Astrocyte (in vitro differentiated cells and primary cell): Measurements from ENCODE around the gene DUS3L. TPM values are rescaled to one million over a fixed set of nuclear protein-coding genes. Genes with fewer than 3 reads are reported as not detected.

ENCODE experiments used
- DNase-seq: peaks from one replicate; pipeline ENCODE4 v3.0.0-alpha.2; 2010; ENCODE audit warnings: low read depth
- FAIRE-seq: peaks from 2 replicates; lab custom pipeline; 2011; peaks lifted over from hg19 to GRCh38; lab: Jason Lieb, UNC
- H2AFZ ChIP-seq: 2 replicates; pipeline ENCODE4 v1.6.0; 2012; ENCODE audit warnings: low read depth, low read length, inconsistent platforms
- H3K27ac ChIP-seq: 2 replicates; pipeline ENCODE4 v1.5.1; 2011; ENCODE audit warnings: low read depth, low read length, inconsistent platforms
- H3K27me3 ChIP-seq: 2 replicates; pipeline ENCODE4 v1.6.0; 2011; ENCODE audit warnings: low read length, inconsistent platforms; ENCODE audit not compliant: insufficient read depth
- H3K36me3 ChIP-seq: 2 replicates; pipeline ENCODE4 v1.5.1; 2011; ENCODE audit warnings: low read length, inconsistent platforms; ENCODE audit not compliant: insufficient read depth
- H3K4me1 ChIP-seq: 2 replicates; pipeline ENCODE4 v1.5.1; 2011; ENCODE audit warnings: low read length, inconsistent platforms; ENCODE audit not compliant: insufficient read depth
- H3K4me2 ChIP-seq: 2 replicates; pipeline ENCODE4 v1.6.0; 2012; ENCODE audit warnings: low read length, inconsistent platforms
- H3K4me3 ChIP-seq: 2 replicates; pipeline ENCODE4 v1.5.1; 2011; ENCODE audit warnings: low read depth, mild to moderate bottlenecking, low read length, inconsistent platforms; ENCODE audit not compliant: insufficient read depth
- H3K79me2 ChIP-seq: 2 replicates; pipeline ENCODE4 v1.6.0; 2012; ENCODE audit warnings: mild to moderate bottlenecking, low read length, inconsistent platforms; ENCODE audit not compliant: insufficient read depth
- H3K9ac ChIP-seq: 2 replicates; pipeline ENCODE4 v1.6.0; 2012; ENCODE audit warnings: mild to moderate bottlenecking, low read length, inconsistent platforms
- H3K9me3 ChIP-seq: 2 replicates; pipeline ENCODE4 v1.5.1; 2012; ENCODE audit warnings: low read depth, mild to moderate bottlenecking, low read length, inconsistent platforms; ENCODE audit not compliant: insufficient read depth
- H4K20me1 ChIP-seq: 2 replicates; pipeline ENCODE4 v1.6.0; 2012; ENCODE audit warnings: low read length, inconsistent platforms; ENCODE audit not compliant: insufficient read depth
- H3K27ac Mint-ChIP-seq: one replicate; pipeline ENCODE4 v1.8.0; 2021; ENCODE audit warnings: mild to moderate bottlenecking, mixed read lengths; ENCODE audit not compliant: unreplicated experiment
- H3K27me3 Mint-ChIP-seq: one replicate; pipeline ENCODE4 v1.8.0; 2021; ENCODE audit warnings: low read depth, mixed read lengths; ENCODE audit not compliant: unreplicated experiment
- H3K36me3 Mint-ChIP-seq: one replicate; pipeline ENCODE4 v1.8.0; 2021; ENCODE audit warnings: low read depth, mixed read lengths; ENCODE audit not compliant: unreplicated experiment
- H3K4me1 Mint-ChIP-seq: one replicate; pipeline ENCODE4 v1.8.0; 2021; ENCODE audit warnings: low read depth, mixed read lengths; ENCODE audit not compliant: unreplicated experiment
- H3K4me3 Mint-ChIP-seq: one replicate; pipeline ENCODE4 v1.8.0; 2021; ENCODE audit warnings: mild to moderate bottlenecking, moderate library complexity, mixed read lengths; ENCODE audit not compliant: unreplicated experiment
- H3K9me3 Mint-ChIP-seq: one replicate; pipeline ENCODE4 v1.8.0; 2021; ENCODE audit warnings: mild to moderate bottlenecking, mixed read lengths; ENCODE audit not compliant: unreplicated experiment
- CTCF ChIP-seq: IDR thresholded peaks from 2 replicates; pipeline ENCODE4 v1.5.1; 2011; ENCODE audit warnings: low read depth, mild to moderate bottlenecking, inconsistent platforms, low read length, moderate library complexity; ENCODE audit not compliant: insufficient read depth
- EZH2 ChIP-seq: IDR thresholded peaks from 2 replicates; pipeline ENCODE4 v1.6.1; 2012; ENCODE audit warnings: mild to moderate bottlenecking, low read length, inconsistent platforms; ENCODE audit not compliant: insufficient read depth
- total RNA-seq: library from RNA; stranded (reverse); gene quantifications from 2 replicates; pipeline ENCODE4 v1.2.1, GENCODE V29; 2021

DUS3L gene
- total RNA-seq, 1 donor from 2014 or later, result 18.4 TPM

- H3K79me2 ChIP-seq, result no peaks in the 10 kb centered on the region
- no peaks in the 10 kb centered on the region for H3K36me3 ChIP-seq
- H3K4me3 ChIP-seq, result no peak overlapping the region
- Mint-ChIP-seq H3K27ac (no peak overlapping the region), H3K9me3 (peaks cover 2% of the 10 kb centered on the region), H3K4me1 (no peaks in the 10 kb centered on the region), H3K4me3 (no peak overlapping the region), H3K27me3 (peaks cover 19% of the 10 kb centered on the region), H3K36me3 (peaks cover 3% of the 10 kb centered on the region)
- no peak overlapping the region for H3K27ac ChIP-seq
- no peaks in the 10 kb centered on the region for H3K4me1 ChIP-seq
- no peak overlapping the region for H3K9ac ChIP-seq
- H3K4me2 ChIP-seq, result no peak overlapping the region
- peaks cover 5% of the 10 kb centered on the region for H3K27me3 ChIP-seq
- no peak overlapping the region for H2AFZ ChIP-seq
- no peak for TF ChIP-seq CTCF
- no peak for TF ChIP-seq EZH2
- FAIRE-seq (no peak), DNase-seq (no peak)
- no peaks in the 10 kb centered on the region for H3K9me3 ChIP-seq
- H4K20me1 ChIP-seq, result no peaks in the 10 kb centered on the region
Observed at GRCh38 chr19:5821521-5822180, 30.7 kb upstream of the DUS3L start.

GRCh38 chr19:5820785-5821184 is 29.8 kb upstream of the DUS3L start:
- no peaks in the 10 kb centered on the region for H3K36me3 ChIP-seq
- Mint-ChIP-seq H3K4me1 (no peaks in the 10 kb centered on the region), H3K36me3 (peaks cover 3% of the 10 kb centered on the region), H3K9me3 (peaks cover 3% of the 10 kb centered on the region), H3K27ac (no peak overlapping the region), H3K27me3 (peaks cover 21% of the 10 kb centered on the region), H3K4me3 (no peak overlapping the region)
- FAIRE-seq, result no peak
- DNase-seq, result no peak
- H2AFZ ChIP-seq, result no peak overlapping the region
- H3K4me1 ChIP-seq, result no peaks in the 10 kb centered on the region
- no peaks in the 10 kb centered on the region for H4K20me1 ChIP-seq
- H3K9me3 ChIP-seq, result no peaks in the 10 kb centered on the region
- H3K27ac ChIP-seq, result no peak overlapping the region
- H3K79me2 ChIP-seq, result no peaks in the 10 kb centered on the region
- H3K4me2 ChIP-seq, result no peak overlapping the region
- TF ChIP-seq CTCF, result no peak
- no peak for TF ChIP-seq EZH2
- no peak overlapping the region for H3K4me3 ChIP-seq
- peaks cover 5% of the 10 kb centered on the region for H3K27me3 ChIP-seq
- no peak overlapping the region for H3K9ac ChIP-seq

GRCh38 chr19:5818594-5818993 is 27.6 kb upstream of the DUS3L start:
- DNase-seq (no peak), FAIRE-seq (no peak)
- H3K4me1 ChIP-seq, result no peaks in the 10 kb centered on the region
- H3K9me3 Mint-ChIP-seq, result peaks cover 3% of the 10 kb centered on the region
- no peaks in the 10 kb centered on the region for H3K36me3 ChIP-seq
- no peak overlapping the region for H3K4me3 ChIP-seq
- H3K36me3 Mint-ChIP-seq, result peaks cover under 1% of the 10 kb centered on the region
- no peak overlapping the region for H3K27ac ChIP-seq
- no peaks in the 10 kb centered on the region for H4K20me1 ChIP-seq
- no peak overlapping the region for H3K4me3 Mint-ChIP-seq
- H3K27me3 ChIP-seq, result peaks cover 8% of the 10 kb centered on the region
- H3K27ac Mint-ChIP-seq, result no peak overlapping the region
- no peaks in the 10 kb centered on the region for H3K9me3 ChIP-seq
- H3K27me3 Mint-ChIP-seq, result peaks cover 21% of the 10 kb centered on the region
- H3K4me2 ChIP-seq, result no peak overlapping the region
- H3K79me2 ChIP-seq, result no peaks in the 10 kb centered on the region
- H3K9ac ChIP-seq, result no peak overlapping the region
- no peaks in the 10 kb centered on the region for H3K4me1 Mint-ChIP-seq
- H2AFZ ChIP-seq, result no peak overlapping the region
- TF ChIP-seq CTCF (no peak), EZH2 (no peak)
